OCI-LY7 (cell line): ENCODE measurements around the gene IL15. TPM values are rescaled to one million over a fixed set of nuclear protein-coding genes. Genes with fewer than 3 reads are reported as not detected.

Experiments used
- BruUV-seq: library from RNA; stranded (reverse); fragments of 400-500 nt; replicated peaks from 2 replicates; lab custom pipeline; 2021; lab: Mats Ljungman, UMichigan
- CTCF ChIA-PET: fragments of 300-600 bp; sonication (Branson Sonifier 250); formaldehyde crosslinking; loops from one replicate; lab custom pipeline; 2022; ENCODE audit warnings: antibody characterized with exemption; ENCODE audit not compliant: unreplicated experiment; lab: Charles Lee
- POLR2A ChIA-PET: fragments of 300-600 bp; sonication (Branson Sonifier 250); formaldehyde crosslinking; loops from one replicate; lab custom pipeline; 2022; ENCODE audit warnings: antibody characterized with exemption; lab: Charles Lee
- DNase-seq: peaks from one replicate; pipeline ENCODE4 v3.0.0-alpha.2; 2015; ENCODE audit warnings: low spot score
- H2AFZ ChIP-seq: fragments of 200-600 bp; sonication (generic), shearing (Covaris generic); 2 replicates; pipeline ENCODE4 v1.6.1; 2014; ENCODE audit warnings: mild to moderate bottlenecking, antibody characterized with exemption, low read length, moderate library complexity
- H3K27ac ChIP-seq: fragments of 200-600 bp; sonication (generic); 2 replicates; pipeline ENCODE4 v1.5.1; 2014; ENCODE audit warnings: mixed run types, low read depth, mild to moderate bottlenecking, moderate library complexity, low read length, inconsistent platforms; ENCODE audit not compliant: poor library complexity, severe bottlenecking
- H3K36me3 ChIP-seq: fragments of 200-600 bp; sonication (generic); 2 replicates; pipeline ENCODE4 v1.6.1; 2014; ENCODE audit warnings: mild to moderate bottlenecking, antibody characterized with exemption, low read length, moderate library complexity, mixed read lengths; ENCODE audit not compliant: insufficient read depth
- H3K4me1 ChIP-seq: fragments of 200-600 bp; sonication (generic); 2 replicates; pipeline ENCODE4 v1.5.1; 2014; ENCODE audit warnings: mild to moderate bottlenecking, low read length; ENCODE audit not compliant: insufficient read depth, poor library complexity, severe bottlenecking
- H3K4me2 ChIP-seq: fragments of 200-600 bp; sonication (generic); 2 replicates; pipeline ENCODE4 v1.6.1; 2014; ENCODE audit warnings: mild to moderate bottlenecking, low read length
- H3K4me3 ChIP-seq: fragments of 200-600 bp; sonication (generic); 2 replicates; pipeline ENCODE4 v1.5.1; 2014; ENCODE audit warnings: mild to moderate bottlenecking, low read depth, low read length; ENCODE audit not compliant: poor library complexity, severe bottlenecking
- H3K79me2 ChIP-seq: fragments of 200-600 bp; sonication (generic); 2 replicates; pipeline ENCODE4 v1.6.1; 2016; ENCODE audit warnings: low read depth, mild to moderate bottlenecking, low read length, moderate library complexity, mixed read lengths; ENCODE audit not compliant: insufficient read depth
- H3K9me2 ChIP-seq: fragments of 200-600 bp; sonication (generic); 2 replicates; pipeline ENCODE4 v1.6.1; 2016; ENCODE audit warnings: mild to moderate bottlenecking, low read length, mixed read lengths; ENCODE audit not compliant: insufficient read depth
- H3K9me3 ChIP-seq: fragments of 200-600 bp; sonication (generic); 2 replicates; pipeline ENCODE4 v1.6.1; 2014; ENCODE audit warnings: mild to moderate bottlenecking, mixed run types, low read length, mixed read lengths
- H4K20me1 ChIP-seq: fragments of 200-600 bp; sonication (generic); 2 replicates; pipeline ENCODE4 v1.6.1; 2014; ENCODE audit warnings: mild to moderate bottlenecking, antibody characterized with exemption, low read length, moderate library complexity, mixed read lengths; ENCODE audit not compliant: insufficient read depth
- EZH2phosphoT487 ChIP-seq: fragments of 200-600 bp; sonication (generic); IDR thresholded peaks from 2 replicates; pipeline ENCODE4 v1.6.1; 2018; ENCODE audit warnings: low read depth, borderline replicate concordance, mild to moderate bottlenecking, mixed run types, antibody characterized with exemption, low read length, moderate library complexity, mixed read lengths
- intact Hi-C: fragments of 100-400 bp; cut with micrococcal nuclease; formaldehyde crosslinking; loops from one replicate; pipeline ENCODE4 v1.10.0; 2022; ENCODE audit not compliant: unreplicated experiment
- total RNA-seq, 2 experiments: library from RNA; depleted of rRNA in 1 of 2; stranded (reverse); fragments of >200 nt in 1 of 2; shearing (Covaris generic) in 1 of 2; gene quantifications; 2 replicates each; pipeline ENCODE4 v1.2.3, GENCODE V29; 2014 to 2022
- TF ChIP-seq, protein P1 (sequence below): fragments of 200-600 bp; sonication (generic); conservative IDR thresholded peaks from 2 replicates; pipeline ENCODE4 v1.5.1; 2014; ENCODE audit warnings: mild to moderate bottlenecking, antibody characterized with exemption, low read length, moderate library complexity, mixed read lengths

IL15 gene
- total RNA-seq, 2 experiments from 2014 or later: not detected

DNA sequence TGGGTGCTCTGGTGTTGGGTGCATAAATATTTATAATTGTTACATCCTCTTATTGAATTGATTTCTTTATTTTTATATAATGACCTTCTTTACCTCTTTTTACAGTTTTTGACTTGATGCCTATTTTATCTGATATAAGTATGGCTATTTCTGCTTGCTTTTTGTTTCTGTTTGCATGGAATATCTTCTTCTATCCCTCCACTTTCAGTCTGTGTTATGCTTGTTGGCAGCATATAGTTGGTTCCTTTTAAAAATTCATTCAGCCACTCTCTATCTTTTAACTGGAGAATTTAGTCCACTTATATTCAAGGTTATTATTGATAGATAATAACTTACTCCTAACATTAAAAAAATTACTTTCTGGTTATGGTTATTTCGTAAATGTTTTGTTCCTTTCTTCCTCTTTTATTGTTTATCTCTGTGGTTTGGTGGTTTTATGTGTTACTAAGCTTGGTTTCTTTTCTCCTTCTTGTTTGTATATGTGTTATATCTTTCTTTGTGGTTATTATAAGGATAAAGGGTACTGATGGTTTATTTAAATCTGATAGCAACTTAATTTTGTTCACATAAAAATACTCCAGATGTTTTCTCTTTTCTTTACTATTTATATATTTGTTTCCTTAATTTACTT, 69.5 kb downstream of the IL15 start:
- H3K36me3 ChIP-seq: no peaks in the 10 kb centered on the region
- H3K9me2 ChIP-seq: no peaks in the 10 kb centered on the region
- no peaks in the 10 kb centered on the region for H3K4me1 ChIP-seq
- H3K4me2 ChIP-seq: no peak overlapping the region
- BruUV-seq: no TSS peak
- H4K20me1 ChIP-seq: no peaks in the 10 kb centered on the region
- CTCF ChIA-PET: no interaction called here
- no peak overlapping the region for H2AFZ ChIP-seq
- no peak for DNase-seq
- H3K27ac ChIP-seq: no peak overlapping the region
- no peak overlapping the region for H3K4me3 ChIP-seq
- TF ChIP-seq, protein P1, sequence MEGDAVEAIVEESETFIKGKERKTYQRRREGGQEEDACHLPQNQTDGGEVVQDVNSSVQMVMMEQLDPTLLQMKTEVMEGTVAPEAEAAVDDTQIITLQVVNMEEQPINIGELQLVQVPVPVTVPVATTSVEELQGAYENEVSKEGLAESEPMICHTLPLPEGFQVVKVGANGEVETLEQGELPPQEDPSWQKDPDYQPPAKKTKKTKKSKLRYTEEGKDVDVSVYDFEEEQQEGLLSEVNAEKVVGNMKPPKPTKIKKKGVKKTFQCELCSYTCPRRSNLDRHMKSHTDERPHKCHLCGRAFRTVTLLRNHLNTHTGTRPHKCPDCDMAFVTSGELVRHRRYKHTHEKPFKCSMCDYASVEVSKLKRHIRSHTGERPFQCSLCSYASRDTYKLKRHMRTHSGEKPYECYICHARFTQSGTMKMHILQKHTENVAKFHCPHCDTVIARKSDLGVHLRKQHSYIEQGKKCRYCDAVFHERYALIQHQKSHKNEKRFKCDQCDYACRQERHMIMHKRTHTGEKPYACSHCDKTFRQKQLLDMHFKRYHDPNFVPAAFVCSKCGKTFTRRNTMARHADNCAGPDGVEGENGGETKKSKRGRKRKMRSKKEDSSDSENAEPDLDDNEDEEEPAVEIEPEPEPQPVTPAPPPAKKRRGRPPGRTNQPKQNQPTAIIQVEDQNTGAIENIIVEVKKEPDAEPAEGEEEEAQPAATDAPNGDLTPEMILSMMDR: no peak
- no peak for TF ChIP-seq EZH2phosphoT487
- H3K79me2 ChIP-seq: no peaks in the 10 kb centered on the region
- POLR2A ChIA-PET: no interaction called here
- intact Hi-C loops: no loop called here
- no peaks in the 10 kb centered on the region for H3K9me3 ChIP-seq

DNA sequence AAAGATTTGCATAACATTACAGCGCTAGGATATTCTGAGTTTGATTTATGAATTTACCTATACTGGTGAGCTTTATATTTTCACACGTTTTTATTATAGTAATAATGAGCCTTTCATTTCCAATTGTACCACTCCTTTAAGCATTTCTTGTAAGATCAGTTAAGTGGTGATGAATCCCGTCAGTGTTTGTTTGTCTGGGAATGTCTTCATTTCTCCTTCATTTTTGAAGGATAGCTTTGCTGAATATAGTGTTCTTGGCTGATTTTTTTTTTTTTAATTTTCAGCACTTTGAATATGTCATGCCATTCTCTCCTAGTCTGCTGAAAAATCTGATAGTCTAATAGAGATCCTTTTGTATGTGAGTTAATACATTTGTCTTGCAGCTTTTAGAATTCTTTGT, 70.1 kb downstream of the IL15 start:
- no TSS peak for BruUV-seq
- intact Hi-C loops: no loop called here

DNA sequence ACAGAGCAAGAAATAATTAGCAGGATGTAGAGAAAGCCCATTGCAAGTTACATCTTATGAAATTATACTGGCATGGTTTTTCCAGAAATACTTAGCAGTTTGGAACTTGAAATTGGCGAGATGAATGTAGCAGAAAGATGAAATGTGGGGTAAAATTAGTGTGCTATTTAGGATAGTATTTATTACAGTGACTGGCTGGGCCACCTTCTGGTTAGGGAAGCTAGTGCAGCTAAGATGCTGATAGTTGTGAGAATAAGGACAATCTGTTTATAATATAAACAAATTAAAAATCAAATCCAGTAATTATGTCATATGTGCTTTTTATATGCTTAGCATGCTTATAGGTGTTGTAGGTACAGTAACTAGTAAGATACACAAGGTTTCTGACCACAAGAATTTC, 74.8 kb downstream of the IL15 start:
- no peaks in the 10 kb centered on the region for H4K20me1 ChIP-seq
- no TSS peak for BruUV-seq
- H3K36me3 ChIP-seq: no peaks in the 10 kb centered on the region
- ChIA-PET POLR2A (no interaction called here), CTCF (no interaction called here)
- H3K4me2 ChIP-seq: no peak overlapping the region
- H3K4me3 ChIP-seq: no peak overlapping the region
- H3K27ac ChIP-seq: no peak overlapping the region
- no peaks in the 10 kb centered on the region for H3K9me2 ChIP-seq
- no peaks in the 10 kb centered on the region for H3K9me3 ChIP-seq
- intact Hi-C loops: no loop called here
- no peak overlapping the region for H2AFZ ChIP-seq
- H3K4me1 ChIP-seq: no peaks in the 10 kb centered on the region
- TF ChIP-seq, protein P1: peak; percentile 68
- no peak for TF ChIP-seq EZH2phosphoT487
- no peaks in the 10 kb centered on the region for H3K79me2 ChIP-seq
- DNase-seq: no peak

More for the DNA sequence above, 70.1 kb downstream of the IL15 start:
- ChIA-PET POLR2A (no interaction called here), CTCF (no interaction called here)
- no peak overlapping the region for H3K27ac ChIP-seq
- DNase-seq: no peak
- TF ChIP-seq, protein P1: no peak
- no peak for TF ChIP-seq EZH2phosphoT487
- H3K9me3 ChIP-seq: no peaks in the 10 kb centered on the region
- H3K4me3 ChIP-seq: no peak overlapping the region
- no peaks in the 10 kb centered on the region for H3K9me2 ChIP-seq
- no peaks in the 10 kb centered on the region for H3K79me2 ChIP-seq
- H3K36me3 ChIP-seq: no peaks in the 10 kb centered on the region
- H4K20me1 ChIP-seq: no peaks in the 10 kb centered on the region
- H3K4me1 ChIP-seq: no peaks in the 10 kb centered on the region
- H2AFZ ChIP-seq: no peak overlapping the region
- no peak overlapping the region for H3K4me2 ChIP-seq
